ENCODE data around the gene FMN1. TPM values are rescaled to one million over a fixed set of nuclear protein-coding genes. Genes with fewer than 3 reads are reported as not detected.

The FMN1 gene
- total and polyA plus RNA-seq, 10 of the 15 experiments (the other 5 are each of a cell fraction or from before 2014, with no cell fraction given) = 0.05 to 0.16 (median 0.08) TPM; not detected in 4

DNA sequence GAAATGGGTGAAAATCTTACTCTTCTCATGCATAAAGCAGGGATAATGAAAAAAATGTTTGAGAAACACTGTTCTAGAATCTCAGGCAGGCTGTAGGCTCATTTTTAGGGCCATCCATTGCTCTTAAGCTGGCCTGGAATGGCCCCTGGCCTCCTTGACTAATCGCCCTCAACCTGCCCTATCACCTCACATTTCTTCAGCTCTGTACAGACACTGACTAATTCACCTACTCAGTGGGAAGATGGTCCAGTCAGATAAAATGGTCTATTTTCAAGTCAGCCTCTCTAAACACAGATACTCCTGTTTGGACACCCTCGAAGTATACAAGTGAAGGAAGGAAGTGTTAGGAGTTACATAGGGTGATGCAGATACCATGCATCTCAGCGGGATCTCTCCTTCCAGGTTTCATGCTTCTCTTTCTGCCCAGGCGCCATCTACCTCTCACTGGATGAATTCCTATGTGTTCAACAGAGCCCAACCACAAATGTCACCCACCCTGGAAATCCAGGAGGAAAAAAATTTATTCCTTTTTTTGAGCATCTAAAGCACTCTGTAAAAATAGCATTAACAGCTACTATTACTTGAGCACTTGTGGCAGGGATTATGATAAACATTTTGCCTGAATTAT is 12.1 kb downstream of the FMN1 start (continued):
- no peak for TF ChIP-seq TBL1XR1 (IDR thresholded peaks at IDR 0.05; ENCODE audit: low read depth, low read length)
- TF ChIP-seq SMAD1 (IDR thresholded peaks at IDR 0.05; ENCODE audit: low read depth, partially characterized antibody) = no peak
- no peak for TF ChIP-seq RB1 (IDR thresholded peaks at IDR 0.05; ENCODE audit: borderline replicate concordance)
- no peak for TF ChIP-seq HDAC2 (IDR thresholded peaks at IDR 0.05)
- TF ChIP-seq NFXL1 (IDR thresholded peaks at IDR 0.05; ENCODE audit: borderline replicate concordance) = no peak
- no peak for TF ChIP-seq CHD4 (IDR thresholded peaks at IDR 0.05)
- TF ChIP-seq ZNF217 (IDR thresholded peaks at IDR 0.05) = no peak
- TF ChIP-seq MTA2 (IDR thresholded peaks at IDR 0.05; ENCODE audit: low read depth) = no peak
- TF ChIP-seq ELK1 (IDR thresholded peaks at IDR 0.05; ENCODE audit: low read depth, low read length) = no peak
- TF ChIP-seq ETV6 (conservative IDR thresholded peaks at IDR 0.05 in 1 of 2, IDR thresholded peaks at IDR 0.05 in 1 of 2; ENCODE audit: borderline replicate concordance in 1 of 2, low read depth in 1 of 2) = no peak

DNA sequence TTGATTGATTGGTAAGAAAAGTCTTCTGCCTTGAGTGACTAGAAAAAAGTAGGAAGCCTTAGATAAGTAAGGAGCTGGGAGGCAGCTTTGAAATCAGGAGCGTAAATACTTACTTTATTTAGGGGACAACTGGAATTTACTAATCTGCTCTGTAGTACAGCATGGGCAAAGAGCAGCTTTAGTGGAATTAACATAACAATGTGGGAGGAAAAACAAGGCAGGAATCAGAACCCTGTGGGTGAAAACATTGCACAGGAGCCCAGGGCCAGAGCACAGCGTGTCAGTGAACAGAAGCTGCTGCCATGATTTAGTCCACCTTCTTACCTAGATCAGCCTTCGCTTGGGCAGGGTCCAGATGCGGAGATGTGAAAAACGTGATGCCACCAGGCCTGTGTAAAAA is 14.6 kb downstream of the FMN1 start:
- Histone ChIP-seq H3K4me2 (ENCODE audit: control insufficient read depth, insufficient read depth) (no peak overlapping the region), H4K20me1 (ENCODE audit: control insufficient read depth, insufficient read depth) (no peaks in the 10 kb centered on the region), H3K4me3 (no peak overlapping the region), H3K36me3 (ENCODE audit: control insufficient read depth in 2 of 2, insufficient read depth in 2 of 2, low read length in 1 of 2) (no peaks in the 10 kb centered on the region), H3K27ac (ENCODE audit: control insufficient read depth, insufficient read depth) (no peak overlapping the region), H3K9me3 (replicated peaks; ENCODE audit: control insufficient read depth, insufficient read depth, low read length) (no peaks in the 10 kb centered on the region), H3K4me1 (ENCODE audit: control insufficient read depth, insufficient read depth, low read length) (no peaks in the 10 kb centered on the region), H2AFZ (ENCODE audit: control insufficient read depth, low read depth, low read length) (no peak overlapping the region), H3K79me2 (ENCODE audit: control insufficient read depth, insufficient read depth, low read length) (no peaks in the 10 kb centered on the region), H3K27me3 (replicated peaks in 1 of 2; ENCODE audit: control insufficient read depth in 2 of 2, insufficient read depth in 2 of 2, low read length in 1 of 2) (0 out of 4 replicates have a peak, but pooled peaks cover 0 to 1% of the 10 kb centered on the region in 2 experiments), H3K9ac (ENCODE audit: control insufficient read depth, insufficient read depth, low read length) (no peak overlapping the region)
- ChIA-PET SMC1A (ENCODE audit: uncharacterized antibody, unreplicated experiment) (no interaction called here), POLR2A (no interaction called here), CTCF (no interaction called here), RAD21 (ENCODE audit: unreplicated experiment) (no interaction called here)
- intact Hi-C loops (cut with micrococcal nuclease; ENCODE audit: unreplicated experiment) = no loop called here
- TF ChIP-seq ETV6 (conservative IDR thresholded peaks at IDR 0.05 in 1 of 2, IDR thresholded peaks at IDR 0.05 in 1 of 2; ENCODE audit: borderline replicate concordance in 1 of 2, low read depth in 1 of 2) (no peak), HDGF (IDR thresholded peaks at IDR 0.05) (no peak), RBBP5 (conservative IDR thresholded peaks at IDR 0.05) (no peak), JUND (IDR thresholded peaks at IDR 0.05; ENCODE audit: low read depth, low read length) (no peak), KAT2A (conservative IDR thresholded peaks at IDR 0.05; ENCODE audit: control insufficient read depth, low read depth, low read length) (no peak), CBX3 (IDR thresholded peaks at IDR 0.05; ENCODE audit: borderline replicate concordance, low read depth) (no peak), TBL1XR1 (IDR thresholded peaks at IDR 0.05; ENCODE audit: low read depth, low read length) (no peak), CBFB (IDR thresholded peaks at IDR 0.05; ENCODE audit: low read depth) (no peak), LARP7 (IDR thresholded peaks at IDR 0.05) (no peak), ZNF24 (IDR thresholded peaks at IDR 0.05) (no peak), CBX5 (IDR thresholded peaks at IDR 0.05; ENCODE audit: low read depth) (no peak), ZZZ3 (IDR thresholded peaks at IDR 0.05; ENCODE audit: control insufficient read depth, insufficient read length, low read depth) (no peak), RB1 (IDR thresholded peaks at IDR 0.05; ENCODE audit: borderline replicate concordance) (no peak), YBX1 (IDR thresholded peaks at IDR 0.05) (no peak), MYC (IDR thresholded peaks at IDR 0.05; ENCODE audit: insufficient read depth, insufficient read length, insufficient replicate concordance, low read length, severe bottlenecking) (no peak), ZNF384 (IDR thresholded peaks at IDR 0.05; ENCODE audit: borderline replicate concordance, low read depth, low read length) (no peak)
- TF ChIP-seq, protein P1, sequence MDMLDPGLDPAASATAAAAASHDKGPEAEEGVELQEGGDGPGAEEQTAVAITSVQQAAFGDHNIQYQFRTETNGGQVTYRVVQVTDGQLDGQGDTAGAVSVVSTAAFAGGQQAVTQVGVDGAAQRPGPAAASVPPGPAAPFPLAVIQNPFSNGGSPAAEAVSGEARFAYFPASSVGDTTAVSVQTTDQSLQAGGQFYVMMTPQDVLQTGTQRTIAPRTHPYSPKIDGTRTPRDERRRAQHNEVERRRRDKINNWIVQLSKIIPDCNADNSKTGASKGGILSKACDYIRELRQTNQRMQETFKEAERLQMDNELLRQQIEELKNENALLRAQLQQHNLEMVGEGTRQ (IDR thresholded peaks at IDR 0.05; ENCODE audit: borderline replicate concordance, low read depth, low read length) = no peak
- ATAC-seq (no peak), DNase-seq (ENCODE audit: low read depth, low spot score) (no peak), FAIRE-seq (no peak)
- in situ Hi-C loops (cut with MboI) = no loop called here
- no TSS peak for BruUV-seq (replicated peaks)
- 55% methylated on average over 5 of the region's 5 CpGs for WGBS (ENCODE audit: insufficient coverage, insufficient replicate concordance, low lambda C conversion rate, missing lambda C conversion rate)

Data from GM12878 (cell line).